Kidney glomerular epithelial cell (primary cell): ENCODE measurements around the gene EYS.
"Not testable (repeated sequence)": the region's sequence is repeated elsewhere in the genome, so short reads cannot be mapped to it uniquely, and the experiment has no call there.

ENCODE experiments used
- DNase-seq: peaks from one replicate; lab custom pipeline; 2025; lab: John Stamatoyannopoulos, UW

The EYS gene

GRCh38 chr6:64041373-64041772 is 1665.7 kb downstream of the EYS start:
- no peak for DNase-seq

- DNase-seq: no peak
Measured at GRCh38 chr6:64040113-64040512, 1666.9 kb downstream of the EYS start.

- no peak for DNase-seq
Measured at GRCh38 chr6:64037427-64037826, 1669.6 kb downstream of the EYS start.

- no peak for DNase-seq
Measured at GRCh38 chr6:64034910-64035655, 1671.9 kb downstream of the EYS start.

- no peak for DNase-seq
Measured at GRCh38 chr6:64034291-64034690, 1672.7 kb downstream of the EYS start.

GRCh38 chr6:64030950-64031618 is 1675.9 kb downstream of the EYS start:
- not testable (repeated sequence) for DNase-seq

- no peak for DNase-seq
Measured at GRCh38 chr6:64023693-64024092, 1683.3 kb downstream of the EYS start.

GRCh38 chr6:64014595-64014994 is 1692.4 kb downstream of the EYS start:
- DNase-seq: no peak

- DNase-seq: peak; percentile 77
Measured at GRCh38 chr6:64013011-64013410, 1694.0 kb downstream of the EYS start.

GRCh38 chr6:64012351-64013001 is 1694.5 kb downstream of the EYS start:
- peak; percentile 76 for DNase-seq

- DNase-seq: no peak
Measured at GRCh38 chr6:64010666-64011065, 1696.4 kb downstream of the EYS start.

GRCh38 chr6:64010010-64010409 is 1697.0 kb downstream of the EYS start:
- DNase-seq: peak; percentile 10

- DNase-seq: no peak
Measured at GRCh38 chr6:64006246-64006645, 1700.8 kb downstream of the EYS start.

GRCh38 chr6:64000818-64001491 is 1706.1 kb downstream of the EYS start:
- no peak for DNase-seq

GRCh38 chr6:63999613-64000012 is 1707.4 kb downstream of the EYS start:
- no peak for DNase-seq

- no peak for DNase-seq
Measured at GRCh38 chr6:63998991-63999390, 1708.0 kb downstream of the EYS start.

- no peak for DNase-seq
Measured at GRCh38 chr6:63997734-63998133, 1709.3 kb downstream of the EYS start.

- DNase-seq: no peak
Measured at GRCh38 chr6:63997221-63997620, 1709.8 kb downstream of the EYS start.

GRCh38 chr6:63985223-63985622 is 1721.8 kb downstream of the EYS start:
- no peak for DNase-seq

GRCh38 chr6:63975699-63976098 is 1731.3 kb downstream of the EYS start:
- DNase-seq: no peak

- no peak for DNase-seq
Measured at GRCh38 chr6:63968650-63969049, 1738.4 kb downstream of the EYS start.

GRCh38 chr6:63964366-63964765 is 1742.7 kb downstream of the EYS start:
- DNase-seq: no peak
